Choroid plexus epithelial cell (primary cell): Measurements from ENCODE around the gene FRMD5.
"Not testable (repeated sequence)": the region's sequence is repeated elsewhere in the genome, so short reads cannot be mapped to it uniquely, and the experiment has no call there.

Experiments used
- DNase-seq: peaks from one replicate; pipeline ENCODE4 v3.0.0-alpha.2; 2010; ENCODE audit warnings: low read depth
- H3K4me3 ChIP-seq: 2 replicates; pipeline ENCODE4 v1.5.1; 2011; ENCODE audit warnings: low read depth, mild to moderate bottlenecking, control low read depth, low read length, moderate library complexity
- CTCF ChIP-seq: conservative IDR thresholded peaks from 2 replicates; pipeline ENCODE4 v1.5.1; 2011; ENCODE audit warnings: low read depth, mild to moderate bottlenecking, control low read depth, inconsistent platforms, low read length, moderate library complexity

Gene FRMD5

GRCh38 chr15:43828061-43828657, 366.9 kb downstream of the FRMD5 start:
- TF ChIP-seq CTCF: no peak
- peak overlapping the region; percentile 1 for H3K4me3 ChIP-seq
- DNase-seq: peak; percentile 21

- peak; percentile 84 for DNase-seq
- H3K4me3 ChIP-seq: peak within 1 kb of the TSS; percentile 78
- no peak for TF ChIP-seq CTCF
Observed at GRCh38 chr15:43826508-43827341, 368.3 kb downstream of the FRMD5 start, which contains the start of gene WDR76. Gene WDR76 (plus strand): TSS chr15:43827002. CDS start chr15:43827033, 31 bp downstream.

- no peak for DNase-seq
- H3K4me3 ChIP-seq: no peak overlapping the region
- no peak for TF ChIP-seq CTCF
Observed at GRCh38 chr15:43826029-43826507, 369.0 kb downstream of the FRMD5 start.

- DNase-seq: not testable (repeated sequence)
Observed at GRCh38 chr15:43825305-43825704, 369.8 kb downstream of the FRMD5 start.

GRCh38 chr15:43824302-43825246, 370.5 kb downstream of the FRMD5 start, which contains the start of gene MFAP1:
Gene MFAP1 (minus strand): TSS chr15:43824690. CDS start chr15:43824569, 121 bp downstream.
- TF ChIP-seq CTCF: no peak
- peak within 1 kb of the TSS; percentile 85 for H3K4me3 ChIP-seq
- peak; percentile 98 for DNase-seq

More at GRCh38 chr15:43825305-43825704, 369.8 kb downstream of the FRMD5 start:
- not testable (repeated sequence) for H3K4me3 ChIP-seq

GRCh38 chr15:43821505-43821904, 373.6 kb downstream of the FRMD5 start:
- no peak for TF ChIP-seq CTCF
- H3K4me3 ChIP-seq: no peak overlapping the region
- DNase-seq: no peak
